Nephron (organoid): ENCODE results near the gene PARVB.
A peak's percentile ranks its signal among the peaks of the same experiment; 100 is the strongest.
"Not testable (repeated sequence)": the region's sequence is repeated elsewhere in the genome, so short reads cannot be mapped to it uniquely, and the experiment has no call there.

Experiments
- H3K27ac Mint-ChIP-seq, 3 experiments: 2 replicates each; pipeline ENCODE4 v1.8.0; 2020; ENCODE audit warnings: mixed read lengths in 3 of 3, mild to moderate bottlenecking in 2 of 3, moderate library complexity in 1 of 3
- H3K27me3 Mint-ChIP-seq: 2 replicates; pipeline ENCODE4 v1.8.0; 2021; ENCODE audit warnings: low read depth, mild to moderate bottlenecking, moderate library complexity, mixed read lengths
- H3K36me3 Mint-ChIP-seq: 2 replicates; pipeline ENCODE4 v1.8.0; 2020; ENCODE audit warnings: low read depth, mixed read lengths
- H3K4me1 Mint-ChIP-seq: 2 replicates; pipeline ENCODE4 v1.8.0; 2020; ENCODE audit warnings: mixed read lengths
- H3K4me3 Mint-ChIP-seq, 3 experiments: 2 replicates each; pipeline ENCODE4 v1.8.0; 2020; ENCODE audit warnings: mild to moderate bottlenecking in 3 of 3, mixed read lengths in 3 of 3, moderate library complexity in 2 of 3
- H3K9me3 Mint-ChIP-seq: 2 replicates; pipeline ENCODE4 v1.8.0; 2020; ENCODE audit warnings: mixed read lengths
- TF ChIP-seq, protein P1 (sequence below), 3 experiments: fragments of 200-600 bp; sonication (generic); IDR thresholded peaks; one replicate each; pipeline ENCODE4 v1.5.0; 2021; ENCODE audit warnings: antibody characterized with exemption in 3 of 3; ENCODE audit not compliant: unreplicated experiment in 3 of 3

PARVB gene

DNA sequence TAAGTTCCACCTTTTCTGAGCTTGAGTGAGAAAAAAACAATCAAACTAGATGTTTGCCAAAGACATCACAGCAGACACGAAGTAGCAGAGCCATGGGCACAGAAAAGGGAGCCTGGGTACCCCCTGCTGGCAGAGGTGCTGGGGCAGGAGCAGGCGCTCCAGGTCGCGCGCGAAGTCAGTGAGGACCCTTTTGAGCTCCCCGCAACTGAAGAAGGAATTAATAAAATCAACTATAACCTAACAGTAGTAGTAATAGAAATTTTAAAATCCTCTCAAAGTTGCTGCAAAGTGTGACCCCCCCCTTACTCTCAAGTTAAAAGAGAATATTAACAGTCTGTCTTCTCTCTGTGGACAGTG is 20.0 kb upstream of the PARVB start:
- Mint-ChIP-seq H3K4me1 (peaks cover 33% of the 10 kb centered on the region), H3K27ac (peak overlapping the region; percentile 47 to 74 (median 72)), H3K36me3 (peaks cover 45% of the 10 kb centered on the region), H3K9me3 (peaks cover 3% of the 10 kb centered on the region), H3K4me3 (no peak overlapping the region), H3K27me3 (peaks cover 4% of the 10 kb centered on the region)
- TF ChIP-seq, protein P1, sequence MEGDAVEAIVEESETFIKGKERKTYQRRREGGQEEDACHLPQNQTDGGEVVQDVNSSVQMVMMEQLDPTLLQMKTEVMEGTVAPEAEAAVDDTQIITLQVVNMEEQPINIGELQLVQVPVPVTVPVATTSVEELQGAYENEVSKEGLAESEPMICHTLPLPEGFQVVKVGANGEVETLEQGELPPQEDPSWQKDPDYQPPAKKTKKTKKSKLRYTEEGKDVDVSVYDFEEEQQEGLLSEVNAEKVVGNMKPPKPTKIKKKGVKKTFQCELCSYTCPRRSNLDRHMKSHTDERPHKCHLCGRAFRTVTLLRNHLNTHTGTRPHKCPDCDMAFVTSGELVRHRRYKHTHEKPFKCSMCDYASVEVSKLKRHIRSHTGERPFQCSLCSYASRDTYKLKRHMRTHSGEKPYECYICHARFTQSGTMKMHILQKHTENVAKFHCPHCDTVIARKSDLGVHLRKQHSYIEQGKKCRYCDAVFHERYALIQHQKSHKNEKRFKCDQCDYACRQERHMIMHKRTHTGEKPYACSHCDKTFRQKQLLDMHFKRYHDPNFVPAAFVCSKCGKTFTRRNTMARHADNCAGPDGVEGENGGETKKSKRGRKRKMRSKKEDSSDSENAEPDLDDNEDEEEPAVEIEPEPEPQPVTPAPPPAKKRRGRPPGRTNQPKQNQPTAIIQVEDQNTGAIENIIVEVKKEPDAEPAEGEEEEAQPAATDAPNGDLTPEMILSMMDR (IDR thresholded peaks at IDR 0.05; ENCODE audit: unreplicated experiment in 3 of 3): no peak

DNA sequence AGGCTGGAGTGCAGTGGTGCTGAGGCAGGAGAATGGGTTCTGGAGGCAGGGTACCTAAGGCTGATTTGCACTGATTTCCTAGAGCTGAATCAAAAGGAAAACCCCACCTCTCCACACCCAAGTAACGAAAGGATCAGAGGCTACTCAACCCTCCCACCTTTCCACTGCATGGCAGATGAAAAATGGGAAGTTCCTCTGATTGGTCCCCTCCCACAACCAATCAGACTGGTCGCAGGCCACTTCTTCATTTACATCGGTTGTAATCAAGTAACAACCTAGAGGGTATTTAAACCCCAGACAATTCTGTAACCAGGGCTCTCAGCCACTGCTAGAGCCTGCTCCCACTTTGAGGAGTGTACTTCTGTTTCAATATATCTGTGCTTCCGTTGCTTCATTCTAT is 18.6 kb upstream of the PARVB start:
- Mint-ChIP-seq H3K27me3 (peaks cover 4% of the 10 kb centered on the region), H3K9me3 (peaks cover 3% of the 10 kb centered on the region), H3K27ac (no peak overlapping the region), H3K4me1 (peaks cover 31% of the 10 kb centered on the region), H3K36me3 (peaks cover 45% of the 10 kb centered on the region), H3K4me3 (no peak overlapping the region)
- TF ChIP-seq, protein P1 (IDR thresholded peaks at IDR 0.05; ENCODE audit: unreplicated experiment in 3 of 3): no peak

DNA sequence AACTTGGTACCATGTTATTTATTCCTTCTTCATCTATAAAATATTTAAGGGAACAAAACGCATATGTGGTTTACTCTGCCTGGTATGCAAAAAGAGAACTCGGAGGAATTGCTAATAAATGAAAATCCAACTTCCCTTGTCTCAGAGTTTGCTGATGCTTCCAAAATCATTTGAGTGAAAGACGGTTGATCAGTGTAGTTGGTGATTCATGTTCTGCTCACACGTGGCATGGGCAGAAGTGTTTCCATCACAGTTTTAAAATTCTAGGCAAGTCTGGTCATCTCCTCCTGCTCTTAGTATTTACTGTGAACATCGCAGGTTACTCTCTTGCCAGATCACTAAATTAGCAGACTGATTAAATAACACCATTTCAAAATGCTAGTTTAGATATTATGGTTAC is 11.9 kb upstream of the PARVB start:
- Mint-ChIP-seq H3K27ac (no peak overlapping the region), H3K9me3 (no peaks in the 10 kb centered on the region), H3K4me1 (peaks cover 6% of the 10 kb centered on the region), H3K4me3 (no peak overlapping the region), H3K27me3 (no peaks in the 10 kb centered on the region), H3K36me3 (peaks cover 14% of the 10 kb centered on the region)
- TF ChIP-seq, protein P1 (IDR thresholded peaks at IDR 0.05; ENCODE audit: unreplicated experiment in 3 of 3): no peak

DNA sequence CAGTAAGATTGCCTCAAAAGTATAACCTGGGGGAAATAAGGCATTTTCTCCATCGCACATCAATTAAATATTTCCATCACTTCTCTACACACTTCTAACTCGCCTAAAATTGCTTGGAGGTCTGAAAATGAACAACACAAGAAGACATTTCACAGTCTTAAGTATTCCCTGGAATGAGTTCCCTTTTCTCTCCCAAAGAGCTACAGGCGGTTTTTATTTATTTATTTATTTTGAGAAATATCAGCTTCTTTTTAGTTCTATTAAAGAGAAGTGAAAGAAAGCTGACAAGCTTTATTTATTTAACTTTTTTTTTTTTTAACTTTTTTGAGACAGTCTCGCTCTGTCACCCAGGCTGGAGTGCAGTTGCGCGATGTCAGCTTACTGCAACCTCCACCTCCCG is 11.5 kb upstream of the PARVB start:
- H3K36me3 Mint-ChIP-seq: peaks cover 10% of the 10 kb centered on the region

DNA sequence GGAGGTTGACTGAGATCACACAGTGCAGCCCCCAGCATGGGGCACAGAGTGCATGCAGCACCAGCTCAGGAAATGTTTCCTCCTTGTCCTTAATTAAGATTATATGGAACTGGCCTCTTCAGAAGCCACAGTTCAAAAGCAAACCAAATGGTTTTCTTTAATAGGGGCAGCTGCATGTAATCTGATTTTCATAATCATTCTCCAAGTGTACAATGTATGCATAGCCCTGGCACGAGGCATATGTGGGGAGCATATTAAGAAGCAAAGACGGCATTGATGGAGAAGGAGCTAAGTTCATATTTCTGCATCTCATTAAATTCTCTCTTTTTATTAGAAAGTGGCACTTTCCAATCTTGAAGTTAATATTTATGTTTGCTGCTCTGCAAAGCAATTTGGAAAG is 9.9 kb upstream of the PARVB start:
- Mint-ChIP-seq H3K27me3 (peaks cover 3% of the 10 kb centered on the region), H3K36me3 (peaks cover 4% of the 10 kb centered on the region), H3K4me1 (peaks cover 6% of the 10 kb centered on the region), H3K4me3 (no peak overlapping the region), H3K27ac (peak overlapping the region in 1 of 3 experiments; percentile 24), H3K9me3 (no peaks in the 10 kb centered on the region)
- TF ChIP-seq, protein P1 (IDR thresholded peaks at IDR 0.05; ENCODE audit: unreplicated experiment in 3 of 3): no peak

More for the DNA sequence above, 11.5 kb upstream of the PARVB start:
- Mint-ChIP-seq H3K4me3 (no peak overlapping the region), H3K9me3 (no peaks in the 10 kb centered on the region), H3K4me1 (peaks cover 6% of the 10 kb centered on the region), H3K27me3 (no peaks in the 10 kb centered on the region), H3K27ac (no peak overlapping the region)
- TF ChIP-seq, protein P1 (IDR thresholded peaks at IDR 0.05; ENCODE audit: unreplicated experiment in 3 of 3): no peak

DNA sequence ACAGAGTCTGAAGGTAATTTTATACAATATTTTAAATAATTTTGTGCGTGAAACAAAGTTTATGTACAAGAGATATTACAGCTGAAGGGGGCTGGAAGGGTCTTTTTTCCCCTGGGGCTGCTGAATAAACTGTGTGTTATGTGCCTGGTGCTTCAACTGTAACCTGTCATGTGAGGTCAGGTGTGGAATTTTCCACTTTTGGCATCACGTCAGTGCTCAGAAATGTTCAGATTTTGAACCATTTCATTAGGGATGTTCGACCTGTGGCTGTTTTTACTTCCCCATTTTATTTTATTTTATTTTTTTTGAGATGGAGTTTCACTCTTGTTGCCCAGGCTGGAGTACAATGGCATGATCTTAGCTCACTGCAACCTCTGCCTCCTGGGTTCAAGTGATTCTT is 7.5 kb upstream of the PARVB start:
- H3K36me3 Mint-ChIP-seq, H3K27me3 Mint-ChIP-seq, H3K9me3 Mint-ChIP-seq, H3K27ac Mint-ChIP-seq, H3K4me3 Mint-ChIP-seq, H3K4me1 Mint-ChIP-seq: not testable (repeated sequence)
